ENCODE results near the gene DENND1A.
"Not testable (repeated sequence)": the region's sequence is repeated elsewhere in the genome, so short reads cannot be mapped to it uniquely, and the experiment has no call there.

DENND1A gene

GRCh38 chr9:123637606-123637944, 292.4 kb downstream of the DENND1A start:
- no peak for DNase-seq (ENCODE audit: low read depth)
- TF ChIP-seq, protein P1, sequence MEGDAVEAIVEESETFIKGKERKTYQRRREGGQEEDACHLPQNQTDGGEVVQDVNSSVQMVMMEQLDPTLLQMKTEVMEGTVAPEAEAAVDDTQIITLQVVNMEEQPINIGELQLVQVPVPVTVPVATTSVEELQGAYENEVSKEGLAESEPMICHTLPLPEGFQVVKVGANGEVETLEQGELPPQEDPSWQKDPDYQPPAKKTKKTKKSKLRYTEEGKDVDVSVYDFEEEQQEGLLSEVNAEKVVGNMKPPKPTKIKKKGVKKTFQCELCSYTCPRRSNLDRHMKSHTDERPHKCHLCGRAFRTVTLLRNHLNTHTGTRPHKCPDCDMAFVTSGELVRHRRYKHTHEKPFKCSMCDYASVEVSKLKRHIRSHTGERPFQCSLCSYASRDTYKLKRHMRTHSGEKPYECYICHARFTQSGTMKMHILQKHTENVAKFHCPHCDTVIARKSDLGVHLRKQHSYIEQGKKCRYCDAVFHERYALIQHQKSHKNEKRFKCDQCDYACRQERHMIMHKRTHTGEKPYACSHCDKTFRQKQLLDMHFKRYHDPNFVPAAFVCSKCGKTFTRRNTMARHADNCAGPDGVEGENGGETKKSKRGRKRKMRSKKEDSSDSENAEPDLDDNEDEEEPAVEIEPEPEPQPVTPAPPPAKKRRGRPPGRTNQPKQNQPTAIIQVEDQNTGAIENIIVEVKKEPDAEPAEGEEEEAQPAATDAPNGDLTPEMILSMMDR (IDR thresholded peaks at IDR 0.05; ENCODE audit: insufficient read depth, low read depth, low read length, missing control alignments): no peak
- no peak overlapping the region for H3K4me3 ChIP-seq (ENCODE audit: low read length)

GRCh38 chr9:123636805-123637204, 293.1 kb downstream of the DENND1A start:
- DNase-seq (ENCODE audit: low read depth); H3K4me3 ChIP-seq (ENCODE audit: low read length): not testable (repeated sequence)

- no peak for DNase-seq (ENCODE audit: low read depth)
- TF ChIP-seq, protein P1 (IDR thresholded peaks at IDR 0.05; ENCODE audit: insufficient read depth, low read depth, low read length, missing control alignments): no peak
- H3K4me3 ChIP-seq (ENCODE audit: low read length): no peak overlapping the region
These were observed 298.1 kb downstream of the DENND1A start for GRCh38 chr9:123631862-123632261.

DNA sequence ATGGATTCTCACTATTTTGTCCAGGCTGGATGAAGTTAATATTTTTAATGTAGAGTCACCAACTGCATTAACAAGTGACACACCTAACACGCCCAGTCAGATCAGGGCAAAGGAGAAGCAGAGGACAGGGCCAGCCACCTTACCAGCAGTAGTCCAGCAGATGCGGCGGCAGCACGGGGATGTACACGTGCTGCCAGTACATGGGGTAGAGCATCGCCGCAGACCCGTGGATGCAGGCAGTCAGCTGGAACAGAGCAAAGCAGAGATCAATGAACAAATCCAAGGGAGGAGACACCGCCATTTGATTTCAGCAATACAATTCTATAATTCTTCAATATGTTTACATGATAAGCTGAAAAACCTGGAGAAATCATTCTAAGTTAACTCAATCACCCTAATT, 299.7 kb downstream of the DENND1A start:
- no peak overlapping the region for H3K4me3 ChIP-seq (ENCODE audit: low read length)
- no peak for DNase-seq (ENCODE audit: low read depth)
- TF ChIP-seq, protein P1 (IDR thresholded peaks at IDR 0.05; ENCODE audit: insufficient read depth, low read depth, low read length, missing control alignments): no peak

DNA sequence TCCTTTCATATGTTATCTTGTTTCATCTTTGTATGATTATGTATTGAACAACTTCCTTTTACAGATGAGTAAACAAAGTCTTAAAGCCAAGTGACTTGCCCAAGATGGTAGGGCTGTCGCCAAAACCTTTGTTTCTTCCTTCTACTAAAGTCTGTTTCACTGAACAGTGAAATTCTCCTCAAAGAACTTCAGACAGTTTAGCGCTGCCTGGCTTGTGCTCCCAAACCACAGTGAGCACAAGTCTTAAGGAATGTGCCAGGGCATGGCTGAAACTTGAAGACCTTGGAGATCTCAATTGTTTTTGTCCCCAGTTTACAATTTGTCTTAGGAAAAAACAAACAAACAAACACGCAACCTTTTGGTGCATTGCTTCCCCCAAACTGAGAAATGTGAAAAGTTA, 300.4 kb downstream of the DENND1A start:
- no peak overlapping the region for H3K4me3 ChIP-seq (ENCODE audit: low read length)
- no peak for DNase-seq (ENCODE audit: low read depth)

GRCh38 chr9:123622711-123623241, 307.1 kb downstream of the DENND1A start:
- DNase-seq (ENCODE audit: low read depth): no peak
- TF ChIP-seq, protein P1 (IDR thresholded peaks at IDR 0.05; ENCODE audit: insufficient read depth, low read depth, low read length, missing control alignments): no peak

More for the DNA sequence above, 300.4 kb downstream of the DENND1A start:
- TF ChIP-seq, protein P1 (IDR thresholded peaks at IDR 0.05; ENCODE audit: insufficient read depth, low read depth, low read length, missing control alignments): no peak

DNA sequence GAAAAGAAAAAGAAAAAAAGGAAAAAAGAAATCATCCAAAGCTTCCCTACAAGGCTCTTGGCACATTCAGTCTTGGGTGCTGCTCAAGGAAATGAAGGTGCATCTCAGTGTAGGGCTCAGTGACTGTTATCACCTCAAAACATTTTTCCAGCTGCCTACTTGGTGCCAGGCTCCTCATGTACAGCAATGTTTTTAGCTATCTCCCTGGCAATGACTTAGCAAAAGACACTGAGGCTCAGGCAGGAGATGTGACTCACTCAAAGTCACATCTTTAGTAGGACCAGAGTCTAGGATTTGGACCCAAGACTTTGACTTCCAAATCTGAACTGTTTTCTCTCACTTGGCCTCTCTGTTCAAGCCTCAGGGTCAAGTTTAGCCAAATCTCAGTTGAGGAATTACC, 309.7 kb downstream of the DENND1A start:
- TF ChIP-seq, protein P1 (IDR thresholded peaks at IDR 0.05; ENCODE audit: insufficient read depth, low read depth, low read length, missing control alignments): no peak
- DNase-seq (ENCODE audit: low read depth): no peak
- no peak overlapping the region for H3K4me3 ChIP-seq (ENCODE audit: low read length)

More at GRCh38 chr9:123622711-123623241, 307.1 kb downstream of the DENND1A start:
- H3K4me3 ChIP-seq (ENCODE audit: low read length): no peak overlapping the region
